Measurements from ENCODE around the gene MED20. TPM values are rescaled to one million over a fixed set of nuclear protein-coding genes. Genes with fewer than 3 reads are reported as not detected.

The MED20 gene
- total RNA-seq, 1 experiment from 2014 or later: 28.5 TPM

DNA sequence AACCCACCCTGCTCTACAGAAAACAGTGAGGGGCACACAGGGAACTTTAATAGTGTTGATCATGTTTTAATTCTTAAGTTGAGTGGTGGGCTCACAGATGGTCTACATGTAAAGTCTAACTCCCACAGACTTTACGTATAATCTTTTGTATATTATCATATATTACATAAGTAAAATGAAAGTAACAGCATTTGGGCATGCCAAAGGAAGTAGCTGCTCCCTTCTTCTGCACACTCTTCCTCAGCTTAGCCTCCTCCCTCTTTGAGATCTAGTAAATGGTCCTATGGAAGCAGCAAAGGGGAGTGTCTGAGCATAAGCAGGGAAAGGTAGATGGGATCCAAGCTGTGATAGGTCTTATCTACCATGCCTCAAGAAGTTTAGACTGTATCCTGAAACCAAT lies 11.2 kb downstream of the MED20 start:
- no peak overlapping the region for H3K4me3 ChIP-seq (ENCODE audit: low read length)
- ATAC-seq (no peak), DNase-seq (no peak)
- H4K20me1 ChIP-seq (ENCODE audit: low read length): no peaks in the 10 kb centered on the region
- no peaks in the 10 kb centered on the region for H3K9me3 ChIP-seq (ENCODE audit: low read length)
- H2AFZ ChIP-seq (ENCODE audit: low read length): no peak overlapping the region
- H3K27me3 ChIP-seq (ENCODE audit: low read length): no peaks in the 10 kb centered on the region
- H3K4me2 ChIP-seq (ENCODE audit: low read length): no peak overlapping the region
- ChIA-PET POLR2A (ENCODE audit: unreplicated experiment) (no interaction called here), CTCF (no interaction called here)
- no peaks in the 10 kb centered on the region for H3F3A ChIP-seq (ENCODE audit: low read length, unreplicated experiment)
- TF ChIP-seq EZH2phosphoT487 (IDR thresholded peaks at IDR 0.05; ENCODE audit: borderline replicate concordance, low read length) (no peak), EZH2 (IDR thresholded peaks at IDR 0.05; ENCODE audit: low read length, unreplicated experiment) (no peak)
- TF ChIP-seq, protein P1, sequence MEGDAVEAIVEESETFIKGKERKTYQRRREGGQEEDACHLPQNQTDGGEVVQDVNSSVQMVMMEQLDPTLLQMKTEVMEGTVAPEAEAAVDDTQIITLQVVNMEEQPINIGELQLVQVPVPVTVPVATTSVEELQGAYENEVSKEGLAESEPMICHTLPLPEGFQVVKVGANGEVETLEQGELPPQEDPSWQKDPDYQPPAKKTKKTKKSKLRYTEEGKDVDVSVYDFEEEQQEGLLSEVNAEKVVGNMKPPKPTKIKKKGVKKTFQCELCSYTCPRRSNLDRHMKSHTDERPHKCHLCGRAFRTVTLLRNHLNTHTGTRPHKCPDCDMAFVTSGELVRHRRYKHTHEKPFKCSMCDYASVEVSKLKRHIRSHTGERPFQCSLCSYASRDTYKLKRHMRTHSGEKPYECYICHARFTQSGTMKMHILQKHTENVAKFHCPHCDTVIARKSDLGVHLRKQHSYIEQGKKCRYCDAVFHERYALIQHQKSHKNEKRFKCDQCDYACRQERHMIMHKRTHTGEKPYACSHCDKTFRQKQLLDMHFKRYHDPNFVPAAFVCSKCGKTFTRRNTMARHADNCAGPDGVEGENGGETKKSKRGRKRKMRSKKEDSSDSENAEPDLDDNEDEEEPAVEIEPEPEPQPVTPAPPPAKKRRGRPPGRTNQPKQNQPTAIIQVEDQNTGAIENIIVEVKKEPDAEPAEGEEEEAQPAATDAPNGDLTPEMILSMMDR (conservative IDR thresholded peaks at IDR 0.05; ENCODE audit: low read depth, low read length): no peak
- H3K4me1 ChIP-seq (ENCODE audit: insufficient read depth, low read length): no peaks in the 10 kb centered on the region
- no peak overlapping the region for H3K9ac ChIP-seq (ENCODE audit: low read length)
- peaks cover 40% of the 10 kb centered on the region for H3K36me3 ChIP-seq (ENCODE audit: low read depth, low read length)
- peaks cover 19% of the 10 kb centered on the region for H3K79me2 ChIP-seq (ENCODE audit: low read length)
- no peaks in the 10 kb centered on the region for H3K9me2 ChIP-seq (replicated peaks; ENCODE audit: low read length)
- intact Hi-C loops (cut with micrococcal nuclease): no loop called here
- H3K27ac ChIP-seq (ENCODE audit: low read length): no peak overlapping the region
- BruUV-seq (replicated peaks): no TSS peak

DNA sequence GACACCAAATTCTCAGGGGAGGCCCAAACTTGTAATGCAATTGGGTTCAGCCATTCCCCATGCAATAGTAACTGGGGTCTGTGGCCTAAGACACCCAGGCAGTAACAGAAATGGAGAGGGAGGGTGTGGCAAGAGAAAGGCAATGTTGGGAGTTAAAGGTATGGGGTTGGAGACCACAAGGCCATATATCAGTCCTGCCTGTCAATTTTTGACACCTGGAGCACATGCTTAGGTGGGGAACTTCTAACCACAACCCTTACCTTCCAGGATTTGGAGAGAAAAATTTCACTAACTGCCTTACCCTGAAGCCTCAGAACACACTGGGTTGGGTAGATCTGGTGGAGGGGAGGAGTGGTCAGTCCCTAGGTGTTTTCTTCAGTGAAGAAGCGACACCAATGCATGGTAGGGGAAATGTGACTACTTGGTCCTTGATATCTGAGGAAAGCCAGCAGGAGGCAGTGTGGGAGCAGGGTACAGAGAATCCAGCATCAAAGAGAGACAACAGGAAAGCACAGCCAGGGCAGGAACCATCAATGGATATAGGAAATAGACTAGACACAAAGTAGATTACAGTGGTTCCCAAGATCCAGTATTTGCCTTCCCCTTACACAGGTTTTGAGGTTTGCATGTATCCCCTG lies 18.9 kb downstream of the MED20 start:
- no peak overlapping the region for H3K27ac ChIP-seq (ENCODE audit: low read length)
- ChIA-PET CTCF (interaction anchor here (0.7 kb wide), 1 partner anchor 159 kb away, joined by 5 read pairs; no protein-coding TSS in a partner anchor), POLR2A (ENCODE audit: unreplicated experiment) (no interaction called here)
- H4K20me1 ChIP-seq (ENCODE audit: low read length): no peaks in the 10 kb centered on the region
- no TSS peak for BruUV-seq (replicated peaks)
- no peaks in the 10 kb centered on the region for H3K9me2 ChIP-seq (replicated peaks; ENCODE audit: low read length)
- no peak overlapping the region for H3K4me2 ChIP-seq (ENCODE audit: low read length)
- H3K9me3 ChIP-seq (ENCODE audit: low read length): no peaks in the 10 kb centered on the region
- no peaks in the 10 kb centered on the region for H3K27me3 ChIP-seq (ENCODE audit: low read length)
- H3K79me2 ChIP-seq (ENCODE audit: low read length): no peaks in the 10 kb centered on the region
- TF ChIP-seq, protein P1 (conservative IDR thresholded peaks at IDR 0.05; ENCODE audit: low read depth, low read length): peak; percentile 56
- no peak for TF ChIP-seq EZH2 (IDR thresholded peaks at IDR 0.05; ENCODE audit: low read length, unreplicated experiment)
- intact Hi-C loops (cut with micrococcal nuclease): no loop called here
- no peaks in the 10 kb centered on the region for H3K4me1 ChIP-seq (ENCODE audit: insufficient read depth, low read length)
- no peak overlapping the region for H3K9ac ChIP-seq (ENCODE audit: low read length)
- no peak for ATAC-seq
- peak; percentile 49 for DNase-seq
- H3F3A ChIP-seq (ENCODE audit: low read length, unreplicated experiment): no peaks in the 10 kb centered on the region
- no peak overlapping the region for H3K4me3 ChIP-seq (ENCODE audit: low read length)
- peaks cover 29% of the 10 kb centered on the region for H3K36me3 ChIP-seq (ENCODE audit: low read depth, low read length)
- H2AFZ ChIP-seq (ENCODE audit: low read length): no peak overlapping the region

DNA sequence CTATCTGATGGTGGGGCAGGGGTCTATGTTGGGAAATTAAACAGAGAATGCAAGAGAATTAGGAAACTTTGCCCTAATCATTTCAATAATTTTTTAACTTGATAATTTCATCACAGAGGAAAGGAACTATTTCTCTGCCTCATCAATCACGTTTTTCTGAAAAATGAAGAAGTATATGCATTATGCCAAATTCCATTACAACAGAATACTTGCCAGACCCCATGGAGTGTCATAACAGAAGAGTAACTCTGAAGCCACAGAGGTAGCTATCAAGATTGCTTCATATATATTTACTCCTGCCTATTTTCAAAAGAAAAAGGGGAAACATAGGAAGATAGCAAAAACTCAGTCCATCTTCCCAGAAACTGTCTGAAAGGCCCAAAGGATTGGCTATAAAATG lies 20.1 kb downstream of the MED20 start:
- TF ChIP-seq, protein P1 (conservative IDR thresholded peaks at IDR 0.05; ENCODE audit: low read depth, low read length): no peak
- TF ChIP-seq EZH2 (IDR thresholded peaks at IDR 0.05; ENCODE audit: low read length, unreplicated experiment) (no peak), EZH2phosphoT487 (IDR thresholded peaks at IDR 0.05; ENCODE audit: borderline replicate concordance, low read length) (no peak)
- Histone ChIP-seq H3K4me1 (ENCODE audit: insufficient read depth, low read length) (peaks cover 7% of the 10 kb centered on the region), H2AFZ (ENCODE audit: low read length) (no peak overlapping the region), H3K27ac (ENCODE audit: low read length) (no peak overlapping the region), H3K9me2 (replicated peaks; ENCODE audit: low read length) (no peaks in the 10 kb centered on the region), H3F3A (ENCODE audit: low read length, unreplicated experiment) (no peaks in the 10 kb centered on the region), H3K4me2 (ENCODE audit: low read length) (no peak overlapping the region), H3K36me3 (ENCODE audit: low read depth, low read length) (peaks cover 17% of the 10 kb centered on the region), H3K9ac (ENCODE audit: low read length) (no peak overlapping the region), H3K4me3 (ENCODE audit: low read length) (no peak overlapping the region), H3K27me3 (ENCODE audit: low read length) (no peaks in the 10 kb centered on the region), H4K20me1 (ENCODE audit: low read length) (no peaks in the 10 kb centered on the region), H3K79me2 (ENCODE audit: low read length) (no peaks in the 10 kb centered on the region), H3K9me3 (ENCODE audit: low read length) (no peaks in the 10 kb centered on the region)
- ATAC-seq (no peak), DNase-seq (no peak)
- intact Hi-C loops (cut with micrococcal nuclease): no loop called here
- ChIA-PET POLR2A (ENCODE audit: unreplicated experiment) (interaction anchor here (0.6 kb wide), 1 partner anchor 12 kb away, joined by 5 read pairs; no protein-coding TSS in a partner anchor), CTCF (no interaction called here)
- BruUV-seq (replicated peaks): no TSS peak

All from PC-3 (cell line).